ENCODE results near the gene PDSS1. TPM values are rescaled to one million over a fixed set of nuclear protein-coding genes. Genes with fewer than 3 reads are reported as not detected.
"Not testable (repeated sequence)": the region's sequence is repeated elsewhere in the genome, so short reads cannot be mapped to it uniquely, and the experiment has no call there.

PDSS1 gene
- total RNA-seq (1 to 10 TPM; 7.0 to 7.3 TPM), polyA plus RNA-seq (1 to 10 TPM; 6.0 to 7.6 TPM)

- WGBS: under 1% methylated on average over 82 of the region's 82 CpGs
- TF ChIP-seq EGR1 (IDR thresholded peaks at IDR 0.05; ENCODE audit: low read depth in 2 of 2) (no peak), REST (IDR thresholded peaks at IDR 0.05) (no peak), HNF4A (conservative IDR thresholded peaks at IDR 0.05) (no peak), ZBTB33 (IDR thresholded peaks at IDR 0.05) (no peak), FOXA1 (IDR thresholded peaks at IDR 0.05) (no peak), TAF1 (conservative IDR thresholded peaks at IDR 0.05) (peak; percentile 38), MAX (IDR thresholded peaks at IDR 0.05) (peak; percentile 51), RXRA (IDR thresholded peaks at IDR 0.05) (peak; percentile 25 to 36), ATF3 (IDR thresholded peaks at IDR 0.05) (no peak), GABPA (IDR thresholded peaks at IDR 0.05 in 1 of 2, conservative IDR thresholded peaks at IDR 0.05 in 1 of 2) (peak; percentile 22 to 89), FOXA2 (IDR thresholded peaks at IDR 0.05) (no peak), YY1 (IDR thresholded peaks at IDR 0.05) (peak; percentile 68), NR2F2 (IDR thresholded peaks at IDR 0.05) (peak; percentile 39), CTCF (IDR thresholded peaks at IDR 0.05; ENCODE audit: low read depth, low read length, missing input control) (no peak), JUND (IDR thresholded peaks at IDR 0.05) (no peak), HNF4G (IDR thresholded peaks at IDR 0.05) (no peak), RAD21 (IDR thresholded peaks at IDR 0.05) (no peak), SP1 (IDR thresholded peaks at IDR 0.05) (no peak)
- Histone ChIP-seq H3K27me3 (ENCODE audit: control insufficient read depth in 4 of 4, insufficient read depth in 4 of 4, low read length in 3 of 4) (no peaks in the 10 kb centered on the region), H3K9ac (ENCODE audit: low read depth in 1 of 2, low read length in 2 of 2) (peak within 1 kb of the TSS; percentile 56 to 69), H3K9me3 (ENCODE audit: control insufficient read depth in 4 of 4, low read length in 3 of 4) (no peaks in the 10 kb centered on the region), H3K4me1 (ENCODE audit: control insufficient read depth in 4 of 4, insufficient read depth in 4 of 4, low read length in 3 of 4) (peaks cover 13 to 41% (median 27%) of the 10 kb centered on the region in 4 donors), H3K36me3 (ENCODE audit: control insufficient read depth in 4 of 4, insufficient read depth in 3 of 4, low read depth in 1 of 4, low read length in 3 of 4) (no peaks in the 10 kb centered on the region), H3K4me3 (ENCODE audit: low read depth in 1 of 3, low read length in 3 of 3) (peak within 1 kb of the TSS; percentile 96 to 100 (median 96)), H3K27ac (ENCODE audit: low read depth in 1 of 2, low read length in 2 of 2) (peak within 1 kb of the TSS; percentile 82 to 85)
- peak; percentile 69 for DNase-seq (ENCODE audit: low spot score)
Observed at GRCh38 chr10:26697163-26697921, at the start of gene PDSS1. Gene PDSS1 (plus strand): TSS chr10:26697701. CDS start chr10:26697712, 11 bp downstream.

GRCh38 chr10:26648245-26648636 lies 49.3 kb upstream of the PDSS1 start:
- H3K27ac ChIP-seq (ENCODE audit: low read depth in 1 of 2, low read length in 2 of 2); H3K9ac ChIP-seq (ENCODE audit: low read depth in 1 of 2, low read length in 2 of 2); H3K9me3 ChIP-seq (ENCODE audit: control insufficient read depth in 4 of 4, low read length in 3 of 4); H3K4me1 ChIP-seq (ENCODE audit: control insufficient read depth in 4 of 4, insufficient read depth in 4 of 4, low read length in 3 of 4); H3K36me3 ChIP-seq (ENCODE audit: control insufficient read depth in 4 of 4, insufficient read depth in 3 of 4, low read depth in 1 of 4, low read length in 3 of 4); DNase-seq (ENCODE audit: low spot score); H3K4me3 ChIP-seq (ENCODE audit: low read depth in 1 of 3, low read length in 3 of 3); H3K27me3 ChIP-seq (ENCODE audit: control insufficient read depth in 4 of 4, insufficient read depth in 4 of 4, low read length in 3 of 4): not testable (repeated sequence)
- WGBS: 90% methylated on average over 3 of the region's 3 CpGs

All from liver (tissue), 9 donors.